GM23248 (cell line): Measurements from ENCODE around the gene SEL1L3.

Experiments
- EZH2 ChIP-seq: fragments of 200-600 bp; sonication (generic); IDR thresholded peaks from 2 replicates; pipeline ENCODE4 v1.6.1; 2018; ENCODE audit warnings: antibody characterized with exemption, mild to moderate bottlenecking; ENCODE audit not compliant: insufficient read depth, poor library complexity, severe bottlenecking
- EZH2phosphoT487 ChIP-seq: fragments of 200-600 bp; sonication (generic); IDR thresholded peaks from 2 replicates; pipeline ENCODE4 v1.6.1; 2018; ENCODE audit warnings: antibody characterized with exemption, moderate library complexity, mild to moderate bottlenecking, low read depth; ENCODE audit not compliant: insufficient read depth

DNA sequence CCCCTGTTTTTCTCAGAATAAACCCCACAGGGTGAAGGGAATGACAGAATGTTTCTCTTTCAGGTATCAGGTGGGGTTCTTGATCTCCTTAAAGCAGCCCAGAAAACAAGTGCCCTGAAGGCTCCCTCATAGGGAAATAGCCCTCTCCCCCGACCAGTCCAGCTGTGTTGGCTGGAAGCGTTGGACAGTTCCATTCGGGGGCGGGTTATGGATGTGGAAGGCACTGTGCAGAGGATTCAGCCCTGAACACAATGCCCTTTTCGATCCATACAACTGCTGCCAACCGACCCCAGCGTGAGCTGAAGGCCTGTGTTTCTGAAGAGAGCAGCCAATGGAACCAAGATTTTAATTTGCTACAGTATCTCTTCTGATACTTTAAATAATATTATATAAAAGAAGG is 41.5 kb downstream of the SEL1L3 start:
- TF ChIP-seq EZH2phosphoT487 = no peak
- TF ChIP-seq EZH2 = no peak
